Endothelial cell of umbilical vein (primary cell): Measurements from ENCODE around the gene MTARC1. TPM values are rescaled to one million over a fixed set of nuclear protein-coding genes. Genes with fewer than 3 reads are reported as not detected.

Experiments
- BruUV-seq: library from RNA; stranded (reverse); fragments of 400-500 nt; replicated peaks from 2 replicates; lab custom pipeline; 2021; lab: Mats Ljungman, UMichigan
- CTCF ChIA-PET: fragments of 300-600, 350-600 bp; sonication (Branson Sonifier 250); formaldehyde crosslinking; loops from one replicate; lab custom pipeline; 2021; ENCODE audit warnings: antibody characterized with exemption, inconsistent platforms; lab: Charles Lee
- POLR2A ChIA-PET: fragments of 300-600, 350-600 bp; sonication (Branson Sonifier 250); formaldehyde crosslinking; loops from one replicate; lab custom pipeline; 2021; ENCODE audit warnings: antibody characterized with exemption, inconsistent platforms; lab: Charles Lee
- DNase-seq: peaks from one replicate; pipeline ENCODE4 v3.0.0-alpha.2; 2011; ENCODE audit warnings: low read depth, low spot score
- FAIRE-seq: peaks from 2 replicates; lab custom pipeline; 2011; peaks lifted over from hg19 to GRCh38; lab: Jason Lieb, UNC
- H2AFZ ChIP-seq: 2 replicates; pipeline ENCODE4 v1.6.0; 2012; ENCODE audit warnings: low read depth, low read length, control low read depth, inconsistent platforms
- H3K27ac ChIP-seq: 2 replicates; pipeline ENCODE4 v1.5.1; 2011; ENCODE audit warnings: low read depth, mild to moderate bottlenecking, control low read depth, low read length, moderate library complexity; ENCODE audit not compliant: insufficient read depth
- H3K27me3 ChIP-seq, 2 experiments: 2 replicates each; pipeline versions ENCODE4 v1.6.0 to v1.6.1; 2011; ENCODE audit warnings: low read length in 2 of 2, mixed read lengths in 1 of 2; ENCODE audit not compliant: control insufficient read depth in 2 of 2, insufficient read depth in 2 of 2
- H3K36me3 ChIP-seq, 2 experiments: 2 replicates in 1 of 2; 3 replicates in 1 of 2; pipeline ENCODE4 v1.5.1; 2011; ENCODE audit warnings: low read length in 2 of 2, mild to moderate bottlenecking in 1 of 2, moderate library complexity in 1 of 2; ENCODE audit not compliant: control insufficient read depth in 2 of 2, insufficient read depth in 2 of 2; ENCODE audit errors: extremely low read depth in 1 of 2
- H3K4me1 ChIP-seq: 3 replicates; pipeline ENCODE4 v1.5.1; 2011; ENCODE audit warnings: mild to moderate bottlenecking, low read length; ENCODE audit not compliant: control insufficient read depth, insufficient read depth; ENCODE audit errors: extremely low read depth
- H3K4me2 ChIP-seq: 2 replicates; pipeline ENCODE4 v1.6.1; 2011; ENCODE audit warnings: low read length, control low read depth, mixed read lengths; ENCODE audit not compliant: insufficient read depth
- H3K4me3 ChIP-seq, 3 experiments: fragments of 200-600 bp in 1 of 3; sonication (generic), shearing (Covaris generic) in 1 of 3; replicated peaks in 1 of 3; 2 replicates each; pipeline ENCODE4 v1.5.1; 2011 to 2016; ENCODE audit warnings: control low read depth in 3 of 3, low read length in 3 of 3, mild to moderate bottlenecking in 2 of 3, inconsistent platforms in 1 of 3, low read depth in 1 of 3, moderate library complexity in 1 of 3; ENCODE audit not compliant: insufficient read depth in 1 of 3
- H3K79me2 ChIP-seq: 2 replicates; pipeline ENCODE4 v1.6.0; 2012; ENCODE audit warnings: low read length, inconsistent platforms; ENCODE audit not compliant: control insufficient read depth, insufficient read depth
- H3K9ac ChIP-seq: replicated peaks from 2 replicates; pipeline ENCODE3; 2011; ENCODE audit warnings: low read length, control low read depth; ENCODE audit not compliant: insufficient read depth; ENCODE audit errors: extremely low read depth
- H3K9me1 ChIP-seq: replicated peaks from 3 replicates; pipeline ENCODE4 v1.6.0; 2011; ENCODE audit warnings: mild to moderate bottlenecking, low read length; ENCODE audit not compliant: control insufficient read depth, insufficient read depth; ENCODE audit errors: extremely low read depth
- H3K9me3 ChIP-seq: replicated peaks from 2 replicates; pipeline ENCODE4 v1.5.1; 2012; ENCODE audit warnings: low read length, inconsistent platforms; ENCODE audit not compliant: control insufficient read depth, insufficient read depth
- H4K20me1 ChIP-seq: replicated peaks from 2 replicates; pipeline ENCODE3; 2011; ENCODE audit warnings: mild to moderate bottlenecking, low read length; ENCODE audit not compliant: control insufficient read depth, insufficient read depth; ENCODE audit errors: extremely low read depth
- CTCF ChIP-seq, 2 donors: IDR thresholded peaks; 1 replicate in 1 of 2; 2 replicates in 1 of 2; pipeline ENCODE4 v1.5.1; 2011; ENCODE audit warnings: low read length in 2 of 2, mild to moderate bottlenecking in 2 of 2, moderate library complexity in 2 of 2, control low read depth in 1 of 2, inconsistent platforms in 1 of 2, low read depth in 1 of 2; ENCODE audit not compliant: insufficient read depth in 1 of 2; ENCODE audit errors: extremely low read depth in 1 of 2
- EZH2 ChIP-seq: IDR thresholded peaks from 2 replicates; pipeline ENCODE4 v1.6.1; 2012; ENCODE audit warnings: borderline replicate concordance, low read depth, mild to moderate bottlenecking, moderate library complexity, low read length, inconsistent platforms; ENCODE audit not compliant: severe bottlenecking
- FOS ChIP-seq: IDR thresholded peaks from 2 replicates; pipeline ENCODE4 v1.6.1; 2011; ENCODE audit warnings: mild to moderate bottlenecking, low read length, moderate library complexity, borderline replicate concordance; ENCODE audit not compliant: insufficient read depth
- GATA2 ChIP-seq: IDR thresholded peaks from 2 replicates; pipeline ENCODE4 v1.7.0; 2011; ENCODE audit warnings: low read depth, mild to moderate bottlenecking, moderate library complexity, mixed read lengths, low read length; ENCODE audit not compliant: insufficient read length, insufficient read depth
- JUN ChIP-seq: IDR thresholded peaks from 2 replicates; pipeline ENCODE4 v1.6.1; 2011; ENCODE audit warnings: borderline replicate concordance, low read depth; ENCODE audit not compliant: insufficient read length, insufficient read depth
- MAX ChIP-seq: IDR thresholded peaks from 2 replicates; pipeline ENCODE4 v1.6.1; 2011; ENCODE audit not compliant: insufficient read depth, insufficient read length
- MYC ChIP-seq: IDR thresholded peaks from one replicate; pipeline ENCODE4 v1.6.1; 2011; ENCODE audit warnings: mild to moderate bottlenecking, low read depth, low read length
- POLR2A ChIP-seq: IDR thresholded peaks from 2 replicates; pipeline ENCODE4 v1.6.1; 2012; ENCODE audit warnings: low read depth, mild to moderate bottlenecking, control low read depth, low read length
- POLR2AphosphoS5 ChIP-seq: IDR thresholded peaks from 2 replicates; pipeline ENCODE4 v1.6.1; 2012; ENCODE audit warnings: low read depth, mild to moderate bottlenecking, control low read depth, low read length, moderate library complexity; ENCODE audit not compliant: insufficient read depth
- dilution Hi-C: fragments of 300-500 bp; cut with MboI; formaldehyde crosslinking; loops from one replicate; pipeline ENCODE4 v1.15.0; 2019; ENCODE audit warnings: low sequenced_read_pairs; ENCODE audit not compliant: extremely low pct_ligation_motif_present
- intact Hi-C: fragments of 100-400 bp; cut with micrococcal nuclease; formaldehyde crosslinking; loops from one replicate; pipeline ENCODE4 v1.10.0; 2022
- polyA plus RNA-seq, 4 experiments: library from polyadenylated mRNA; depleted of rRNA in 3 of 4; stranded (reverse) in 3 of 4; unstranded in 1 of 4; fragments of >200 nt; gene quantifications; 2 replicates each; pipeline versions ENCODE4 v1.2.1 to v1.2.3, GENCODE V29; 2011 to 2012; ENCODE audit warnings: missing spikeins in 1 of 4
- total RNA-seq: library from RNA; stranded (reverse); gene quantifications from 2 replicates; pipeline ENCODE4 v1.2.3, GENCODE V29; 2021

The MTARC1 gene
- total and polyA plus RNA-seq, 2 donors (not counting 3 experiments of a cell fraction or from before 2014, with no cell fraction given) = 0.43 to 3.5 TPM

- no peaks in the 10 kb centered on the region for H3K9me3 ChIP-seq
- H3K36me3 ChIP-seq = no peaks in the 10 kb centered on the region
- H4K20me1 ChIP-seq = no peaks in the 10 kb centered on the region
- no peaks in the 10 kb centered on the region for H3K4me1 ChIP-seq
- H3K27me3 ChIP-seq = no peaks in the 10 kb centered on the region
- H2AFZ ChIP-seq = no peak overlapping the region
- no peak overlapping the region for H3K4me3 ChIP-seq
- POLR2A ChIA-PET = no interaction called here
- H3K9me1 ChIP-seq = no peaks in the 10 kb centered on the region
- intact Hi-C loops = no loop called here
- no peak for DNase-seq
- dilution Hi-C loops = no loop called here
- no peak overlapping the region for H3K9ac ChIP-seq
- FAIRE-seq = no peak
- BruUV-seq = no TSS peak
- CTCF ChIA-PET = interaction anchor here (3.5 kb wide), 1 partner anchor 9 kb away, joined by 19 read pairs; no protein-coding TSS in a partner anchor
- no peaks in the 10 kb centered on the region for H3K79me2 ChIP-seq
- no peak overlapping the region for H3K4me2 ChIP-seq
- H3K27ac ChIP-seq = no peak overlapping the region
- TF ChIP-seq POLR2A (no peak), CTCF (IDR thresholded peaks at IDR 0.05; ENCODE audit: extremely low read depth in 1 of 2, insufficient read depth in 1 of 2, low read depth in 1 of 2, low read length in 2 of 2) (no peak), GATA2 (no peak), POLR2AphosphoS5 (no peak), FOS (no peak), EZH2 (no peak), MAX (no peak), JUN (no peak), MYC (no peak)
Measured at GRCh38 chr1:220741825-220742224, 44.9 kb upstream of the MTARC1 start.
